Stimulated activated CD4-positive, alpha-beta T cell treated with anti-CD3 and anti-CD28 coated beads, Interleukin-15, amount 100 ng/mL, for 48 hours (primary cell): ENCODE results near the gene HMBS.
"Not testable (repeated sequence)": the region's sequence is repeated elsewhere in the genome, so short reads cannot be mapped to it uniquely, and the experiment has no call there.

Experiments used
- DNase-seq, 2 donors: peaks; one replicate each; pipeline ENCODE4 v3.0.0-alpha.2; 2020; ENCODE audit warnings: low read depth in 2 of 2

HMBS gene

GRCh38 chr11:119084663-119085436 lies at the start of gene HMBS:
TSS of gene HMBS (plus strand) at chr11:119084881. CDS start at chr11:119085034, 153 bp downstream.
- DNase-seq: peak; percentile 89

GRCh38 chr11:119038884-119039283 lies 45.8 kb upstream of the HMBS start:
- DNase-seq: no peak

- not testable (repeated sequence) for DNase-seq
Measured at GRCh38 chr11:119039471-119039870, 45.2 kb upstream of the HMBS start.

- no peak for DNase-seq
Measured at GRCh38 chr11:119041821-119042514, 42.7 kb upstream of the HMBS start.

- DNase-seq: no peak
Measured at GRCh38 chr11:119042927-119043326, 41.8 kb upstream of the HMBS start.

GRCh38 chr11:119044708-119045107 lies 40.0 kb upstream of the HMBS start:
- DNase-seq: no peak

- DNase-seq: no peak
Measured at GRCh38 chr11:119046489-119046888, 38.2 kb upstream of the HMBS start.

- no peak for DNase-seq
Measured at GRCh38 chr11:119047205-119047604, 37.5 kb upstream of the HMBS start.

GRCh38 chr11:119048644-119049043 lies 36.0 kb upstream of the HMBS start:
- no peak for DNase-seq

GRCh38 chr11:119049081-119049480 lies 35.6 kb upstream of the HMBS start:
- DNase-seq: no peak

- DNase-seq: no peak
Measured at GRCh38 chr11:119051440-119052162, 33.1 kb upstream of the HMBS start.

- DNase-seq: no peak
Measured at GRCh38 chr11:119052163-119052814, 32.4 kb upstream of the HMBS start.

- no peak for DNase-seq
Measured at GRCh38 chr11:119054418-119054817, 30.3 kb upstream of the HMBS start.

GRCh38 chr11:119055901-119056300 lies 28.8 kb upstream of the HMBS start:
- DNase-seq: no peak

GRCh38 chr11:119056421-119056999 lies 28.2 kb upstream of the HMBS start:
- DNase-seq: peak in 1 of 2 donors; percentile 23

- DNase-seq: peak; percentile 97 to 99
Measured at GRCh38 chr11:119057000-119057769, 27.5 kb upstream of the HMBS start, which contains the start of gene HYOU1. TSS of gene HYOU1 (minus strand) at chr11:119057205. CDS start at chr11:119056160, 1,045 bp downstream.

GRCh38 chr11:119059128-119059527 lies 25.6 kb upstream of the HMBS start:
- not testable (repeated sequence) for DNase-seq

- DNase-seq: no peak
Measured at GRCh38 chr11:119061256-119061655, 23.4 kb upstream of the HMBS start.

- DNase-seq: no peak
Measured at GRCh38 chr11:119062779-119063178, 21.9 kb upstream of the HMBS start.

GRCh38 chr11:119065369-119065768 lies 19.3 kb upstream of the HMBS start:
- DNase-seq: peak in 1 of 2 donors; percentile 32
